ENCODE data around the gene KRTDAP.

Gene KRTDAP

DNA sequence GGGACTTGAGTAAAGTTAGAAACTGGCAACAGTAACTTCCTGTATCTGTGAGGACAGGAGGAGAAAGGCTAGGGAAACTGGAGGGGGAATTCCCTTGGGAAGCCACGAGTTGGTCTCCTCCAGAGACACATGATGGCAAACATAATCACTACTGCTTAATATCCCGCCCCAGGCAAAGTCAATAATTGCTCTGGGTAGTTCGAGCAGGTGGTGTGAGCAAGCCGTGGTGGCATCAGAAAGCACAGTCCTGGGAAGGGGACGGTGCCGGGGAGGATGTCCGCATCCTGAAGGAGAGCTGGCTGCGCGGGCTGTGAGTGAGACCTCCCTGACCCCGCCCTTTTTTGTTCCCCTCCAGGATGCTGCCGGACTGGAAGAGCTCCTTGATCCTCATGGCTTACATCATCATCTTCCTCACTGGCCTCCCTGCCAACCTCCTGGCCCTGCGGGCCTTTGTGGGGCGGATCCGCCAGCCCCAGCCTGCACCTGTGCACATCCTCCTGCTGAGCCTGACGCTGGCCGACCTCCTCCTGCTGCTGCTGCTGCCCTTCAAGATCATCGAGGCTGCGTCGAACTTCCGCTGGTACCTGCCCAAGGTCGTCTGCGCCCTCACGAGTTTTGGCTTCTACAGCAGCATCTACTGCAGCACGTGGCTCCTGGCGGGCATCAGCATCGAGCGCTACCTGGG is 40.8 kb downstream of the KRTDAP start:
- DNase-seq: no peak

DNA sequence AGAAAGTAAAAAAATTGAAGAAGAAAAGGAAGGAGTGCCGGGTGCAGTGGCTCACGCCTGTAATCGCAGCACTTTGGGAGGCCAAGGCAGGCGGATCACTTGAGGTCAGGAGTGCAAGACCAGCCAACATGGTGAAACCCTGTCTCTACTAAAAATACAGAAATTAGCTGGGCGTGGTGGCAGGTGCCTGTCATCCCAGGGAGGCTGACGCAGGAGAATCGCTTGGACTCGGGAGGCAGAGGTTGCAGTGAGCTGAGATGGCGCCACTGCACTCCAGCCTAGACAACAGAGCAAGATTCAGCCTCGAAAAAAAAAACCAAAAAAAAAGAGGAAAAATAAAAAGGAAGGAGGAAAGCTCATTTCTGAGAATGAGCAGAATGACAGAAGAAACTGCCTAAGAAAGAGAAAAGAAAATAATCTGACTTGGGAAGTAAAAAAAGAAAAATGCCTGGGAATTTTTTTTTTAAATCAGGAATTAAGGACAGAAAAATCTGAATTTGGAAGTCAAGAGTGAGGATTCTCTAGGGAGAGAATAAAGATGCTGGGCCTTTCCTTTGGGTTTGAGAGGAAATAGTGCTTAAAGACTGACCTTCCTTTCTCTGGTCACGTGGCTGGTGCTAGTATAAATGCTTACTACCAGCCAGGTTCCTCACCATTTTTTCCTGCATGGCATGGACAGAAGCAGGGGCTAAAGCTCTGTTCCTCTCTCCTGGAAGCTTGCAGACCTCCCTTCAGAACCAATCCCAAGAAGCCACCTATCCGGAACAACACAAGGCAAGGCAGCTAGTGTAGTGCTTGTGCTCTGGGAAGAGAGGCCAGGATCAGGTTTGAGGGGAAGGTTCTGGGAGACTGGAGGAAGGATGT is 42.4 kb downstream of the KRTDAP start, which contains the start of gene FFAR2:
TSS of gene FFAR2 (plus strand) at position 652 of the 864 bp plus-strand sequence. CDS start 1,458 bp downstream, outside the sequence.
- no peak for DNase-seq

- no peak for DNase-seq
These were observed 44.3 kb downstream of the KRTDAP start for GRCh38 chr19:35445826-35446593.

DNA sequence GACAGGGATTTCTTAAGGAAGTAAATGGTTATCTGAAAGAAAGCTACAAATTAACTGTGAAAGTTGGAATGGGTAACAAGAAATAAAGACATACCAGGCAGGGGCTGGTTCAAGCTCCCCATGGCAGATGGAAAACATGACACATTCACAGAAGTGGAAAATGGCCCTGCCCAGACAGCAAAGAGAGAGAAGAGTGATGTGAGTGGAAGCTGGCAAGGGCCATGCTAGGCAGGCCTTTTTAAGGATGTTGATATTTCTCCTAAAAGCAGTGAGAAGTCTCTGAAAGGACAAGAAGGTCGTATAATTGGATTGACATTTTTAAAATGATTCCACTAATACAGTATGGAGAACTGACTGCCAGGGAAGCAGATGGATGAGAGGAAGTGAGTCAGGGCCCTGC is 45.5 kb downstream of the KRTDAP start:
- no peak for DNase-seq

GRCh38 chr19:35442091-35442490 is 48.2 kb downstream of the KRTDAP start:
- DNase-seq: no peak

GRCh38 chr19:35439921-35440320 is 50.3 kb downstream of the KRTDAP start:
- no peak for DNase-seq

DNA sequence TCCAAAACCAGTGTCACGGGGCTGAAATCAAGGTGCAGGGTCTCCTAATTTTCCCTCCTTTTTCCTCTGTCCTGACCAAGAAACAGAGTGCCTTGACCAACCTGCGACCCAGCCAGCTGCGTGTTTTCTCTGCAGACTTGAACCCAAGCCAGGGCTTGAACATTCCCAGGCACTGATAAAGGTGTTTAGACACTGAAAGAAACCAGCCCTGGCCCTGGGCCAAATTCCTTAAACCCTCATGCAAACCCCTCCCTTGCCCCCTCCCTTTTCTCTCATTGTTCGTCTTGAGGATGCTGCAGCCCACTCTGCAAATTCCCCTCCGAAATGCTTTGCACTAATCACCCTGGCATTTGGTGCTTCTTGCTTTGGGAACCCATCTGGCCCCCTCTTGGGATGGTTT is 51.7 kb downstream of the KRTDAP start:
- no peak for DNase-seq

DNA sequence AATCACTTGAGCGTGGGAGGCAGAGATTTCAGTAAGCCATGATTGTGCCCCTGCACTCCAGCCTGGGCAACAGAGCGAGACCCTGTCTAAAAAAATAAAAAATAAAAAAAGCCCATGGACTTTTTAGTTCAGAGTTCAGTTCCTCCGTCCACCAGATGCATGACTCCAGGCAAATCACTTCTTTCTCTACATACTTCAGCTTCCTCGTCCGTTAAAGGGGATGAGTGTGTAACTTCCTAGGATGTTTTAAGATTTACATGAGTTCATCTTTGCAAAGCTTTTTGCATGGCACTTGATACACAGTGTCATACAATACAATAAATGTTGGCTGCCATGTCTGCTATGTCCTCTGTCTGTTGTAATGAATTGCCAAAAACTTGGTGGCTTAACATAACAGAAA is 52.2 kb downstream of the KRTDAP start:
- no peak for DNase-seq

GRCh38 chr19:35437406-35437951 is 52.8 kb downstream of the KRTDAP start:
- no peak for DNase-seq
